ENCODE data around the gene EGLN2.
A peak's percentile ranks its signal among the peaks of the same experiment; 100 is the strongest.
"Not testable (repeated sequence)": the region's sequence is repeated elsewhere in the genome, so short reads cannot be mapped to it uniquely, and the experiment has no call there.

Gene EGLN2
- long read RNA-seq, donor 1, transcript EGLN2-207 (5 exons, 2,821 nt): minor isoform, 6 of 40 reads
- long read RNA-seq, donor 1, transcript EGLN2-201 (6 exons, 2,102 nt): major isoform, 22 of 40 reads
- long read RNA-seq, donor 1, partial matches to known transcripts: 7 of 40 reads
- long read RNA-seq, donor 1, other reads (novel, unspliced or antisense): 0 of 40 reads
- long read RNA-seq, donor 2, transcript EGLN2-207 (5 exons, 2,821 nt): minor isoform, 8 of 35 reads
- long read RNA-seq, donor 2, transcript EGLN2-201 (6 exons, 2,102 nt): major isoform, 21 of 35 reads
- long read RNA-seq, donor 2, partial matches to known transcripts: 5 of 35 reads
- long read RNA-seq, donor 2, other reads (novel, unspliced or antisense): 0 of 35 reads
- long read RNA-seq, donor 3, transcript EGLN2-201 (6 exons, 2,102 nt): major isoform, 7 of 10 reads
- long read RNA-seq, donor 3, partial matches to known transcripts: 0 of 10 reads
- long read RNA-seq, donor 3, other reads (novel, unspliced or antisense): 0 of 10 reads
- long read RNA-seq, donor 4, transcript EGLN2-201 (6 exons, 2,102 nt): major isoform, 18 of 31 reads
- long read RNA-seq, donor 4, transcript EGLN2-207 (5 exons, 2,821 nt): minor isoform, 6 of 31 reads
- long read RNA-seq, donor 4, partial matches to known transcripts: 0 of 31 reads
- long read RNA-seq, donor 4, other reads (novel, unspliced or antisense): 0 of 31 reads
- long read RNA-seq, donor 5, transcript EGLN2-201 (6 exons, 2,102 nt): major isoform, 21 of 29 reads
- long read RNA-seq, donor 5, transcript EGLN2-207 (5 exons, 2,821 nt): minor isoform, 6 of 29 reads
- long read RNA-seq, donor 5, partial matches to known transcripts: 0 of 29 reads
- long read RNA-seq, donor 5, other reads (novel, unspliced or antisense): 0 of 29 reads
- long read RNA-seq, donor 6, transcript EGLN2-201 (6 exons, 2,102 nt): major isoform, 12 of 35 reads
- long read RNA-seq, donor 6, transcript EGLN2-207 (5 exons, 2,821 nt): minor isoform, 7 of 35 reads
- long read RNA-seq, donor 6, partial matches to known transcripts: 13 of 35 reads
- long read RNA-seq, donor 6, other reads (novel, unspliced or antisense): 0 of 35 reads
- long read RNA-seq, donor 7: 0 reads
- long read RNA-seq, donor 8, transcript EGLN2-201 (6 exons, 2,102 nt): major isoform, 32 of 54 reads
- long read RNA-seq, donor 8, transcript EGLN2-207 (5 exons, 2,821 nt): minor isoform, 14 of 54 reads
- long read RNA-seq, donor 8, partial matches to known transcripts: 5 of 54 reads
- long read RNA-seq, donor 8, other reads (novel, unspliced or antisense): 0 of 54 reads

- peak; percentile 90 for DNase-seq
These were observed at the start of gene EGLN2 for GRCh38 chr19:40798683-40799557. Gene EGLN2 (plus strand): TSS chr19:40799191. CDS start chr19:40800573, 1,382 bp downstream.

GRCh38 chr19:40750058-40750873 is 48.7 kb upstream of the EGLN2 start, which contains the start of gene ACTMAP:
Gene ACTMAP (minus strand): TSS chr19:40750477. CDS start chr19:40749803, 674 bp downstream.
- DNase-seq: no peak

- DNase-seq: peak; percentile 100
These were observed 48.0 kb upstream of the EGLN2 start, which contains the start of gene SNRPA for GRCh38 chr19:40750874-40751537. Gene SNRPA (plus strand): TSS chr19:40751203. CDS start chr19:40751409, 206 bp downstream.

- no peak for DNase-seq
These were observed 46.7 kb upstream of the EGLN2 start for GRCh38 chr19:40752257-40752781.

GRCh38 chr19:40754611-40755247 is 44.3 kb upstream of the EGLN2 start:
- DNase-seq: no peak

- no peak for DNase-seq
These were observed 43.8 kb upstream of the EGLN2 start for GRCh38 chr19:40755248-40755624.

- DNase-seq: no peak
These were observed 43.2 kb upstream of the EGLN2 start for GRCh38 chr19:40755791-40756190.

- DNase-seq: no peak
These were observed 42.4 kb upstream of the EGLN2 start for GRCh38 chr19:40756502-40757110.

- no peak for DNase-seq
These were observed 40.5 kb upstream of the EGLN2 start for GRCh38 chr19:40758491-40758890.

- DNase-seq: no peak
These were observed 39.6 kb upstream of the EGLN2 start for GRCh38 chr19:40759352-40759751.

GRCh38 chr19:40762754-40763470 is 36.1 kb upstream of the EGLN2 start:
- no peak for DNase-seq

GRCh38 chr19:40763526-40763925 is 35.5 kb upstream of the EGLN2 start:
- no peak for DNase-seq

GRCh38 chr19:40763963-40764362 is 35.0 kb upstream of the EGLN2 start:
- DNase-seq: no peak

- not testable (repeated sequence) for DNase-seq
These were observed 32.6 kb upstream of the EGLN2 start for GRCh38 chr19:40766385-40766784.

- no peak for DNase-seq
These were observed 30.1 kb upstream of the EGLN2 start for GRCh38 chr19:40768869-40769268.

GRCh38 chr19:40771101-40771862 is 27.7 kb upstream of the EGLN2 start:
- DNase-seq: not testable (repeated sequence)

Data from right kidney (tissue), 9 donors.